Lower lobe of right lung (tissue), 2 donors: ENCODE data around the gene CA10. TPM values are rescaled to one million over a fixed set of nuclear protein-coding genes. Genes with fewer than 3 reads are reported as not detected.

Source experiments
- ATAC-seq, 2 donors: fragments of 200-7000 bp; cut with Tn5 transposase; one replicate each; pipeline ENCODE4 v1.9.1; 2020 to 2022; ENCODE audit warnings: mild to moderate bottlenecking in 2 of 2, moderate library complexity in 2 of 2
- DNase-seq: peaks from one replicate; pipeline ENCODE4 v3.0.0-alpha.2; 2020
- H3K27ac ChIP-seq: fragments of 200-600 bp; one replicate; pipeline ENCODE4 v1.8.0; 2022
- H3K27me3 ChIP-seq: fragments of 200-600 bp; one replicate; pipeline ENCODE4 v1.8.0; 2022; ENCODE audit warnings: low read depth
- H3K36me3 ChIP-seq: fragments of 200-600 bp; one replicate; pipeline ENCODE4 v1.8.0; 2022; ENCODE audit warnings: mild to moderate bottlenecking
- H3K4me1 ChIP-seq: fragments of 200-600 bp; one replicate; pipeline ENCODE4 v1.8.0; 2022
- H3K4me3 ChIP-seq: fragments of 200-600 bp; one replicate; pipeline ENCODE4 v1.8.0; 2022; ENCODE audit warnings: mild to moderate bottlenecking
- H3K9me3 ChIP-seq: fragments of 200-600 bp; one replicate; pipeline ENCODE4 v1.8.0; 2022
- intact Hi-C: fragments of 100-400 bp; cut with DNase I; formaldehyde crosslinking; loops from one replicate; pipeline ENCODE4 v1.11.0; 2022
- total RNA-seq: library from RNA; stranded (reverse); fragmentation: NEBNext Ultra II Directional; extraction: Animal tissue kit (Norgen Biotek cat#: 25700); gene quantifications from one replicate; pipeline ENCODE4 v1.2.1, GENCODE V29; 2021
- TF ChIP-seq, protein P1 (sequence below): fragments of 200-600 bp; IDR thresholded peaks from one replicate; pipeline ENCODE4 v1.8.0; 2022; ENCODE audit warnings: antibody characterized with exemption, mild to moderate bottlenecking
- donor health status: DM: no; HTN: yes; CAD: no; lungs with severe emphysema.

CA10 gene
- total RNA-seq, 1 donor from 2014 or later: not detected

DNA sequence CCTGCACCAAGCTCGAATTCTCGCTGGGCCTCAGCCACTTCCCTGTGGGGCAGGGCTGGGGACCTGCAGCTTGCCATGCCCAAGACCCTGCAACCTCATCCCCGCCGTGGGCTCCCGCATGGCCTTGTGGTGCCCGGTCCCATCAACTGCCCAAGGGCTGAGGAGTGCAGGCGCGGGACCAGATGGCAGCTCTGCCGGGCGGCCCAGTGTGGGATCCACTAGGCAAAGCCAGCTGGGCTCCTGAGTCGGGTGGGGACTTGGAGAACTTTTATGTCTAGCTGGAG, 489.6 kb downstream of the CA10 start:
- H3K27ac ChIP-seq: no peak overlapping the region
- no peak for ATAC-seq
- intact Hi-C loops: no loop called here

DNA sequence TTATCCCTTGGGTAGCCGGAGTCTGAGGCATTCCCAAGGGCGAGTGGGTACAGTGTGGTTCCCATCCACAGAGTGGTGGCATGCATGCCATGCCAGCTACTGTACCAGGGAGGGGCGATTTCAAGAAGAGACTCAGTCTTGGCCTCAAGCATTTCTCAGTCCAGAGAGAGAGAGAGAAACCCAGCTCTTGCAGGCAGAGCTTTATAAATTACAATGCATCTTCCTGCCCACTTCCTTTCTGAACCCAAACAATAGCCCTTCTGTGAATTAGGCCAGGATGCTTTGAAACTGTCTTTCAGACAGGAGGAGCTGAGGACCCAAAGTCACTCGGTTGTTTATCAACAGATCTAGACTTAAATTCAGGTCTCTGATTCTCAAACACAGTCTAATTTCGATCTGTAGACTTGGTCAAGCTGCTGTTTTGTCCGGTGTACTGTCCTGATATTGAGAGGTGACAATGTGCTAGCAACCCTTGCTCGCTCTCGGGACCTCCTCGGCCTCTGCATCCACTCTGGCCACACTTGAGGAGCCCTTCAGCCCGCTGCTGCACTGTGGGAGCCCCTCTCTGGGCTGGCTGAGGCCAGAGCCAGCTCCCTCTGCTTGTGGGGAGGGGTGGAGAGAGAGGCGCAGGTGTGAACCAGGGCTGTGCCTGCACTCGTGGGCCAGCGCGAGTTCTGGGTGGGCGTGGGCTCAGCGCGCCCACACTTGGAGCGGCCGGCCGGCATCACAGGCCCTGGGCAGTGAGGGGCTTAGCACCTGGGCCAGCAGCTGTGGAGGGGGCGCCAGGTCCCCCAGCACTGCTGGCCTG, 490.2 kb downstream of the CA10 start:
- ATAC-seq: no peak
- TF ChIP-seq, protein P1, sequence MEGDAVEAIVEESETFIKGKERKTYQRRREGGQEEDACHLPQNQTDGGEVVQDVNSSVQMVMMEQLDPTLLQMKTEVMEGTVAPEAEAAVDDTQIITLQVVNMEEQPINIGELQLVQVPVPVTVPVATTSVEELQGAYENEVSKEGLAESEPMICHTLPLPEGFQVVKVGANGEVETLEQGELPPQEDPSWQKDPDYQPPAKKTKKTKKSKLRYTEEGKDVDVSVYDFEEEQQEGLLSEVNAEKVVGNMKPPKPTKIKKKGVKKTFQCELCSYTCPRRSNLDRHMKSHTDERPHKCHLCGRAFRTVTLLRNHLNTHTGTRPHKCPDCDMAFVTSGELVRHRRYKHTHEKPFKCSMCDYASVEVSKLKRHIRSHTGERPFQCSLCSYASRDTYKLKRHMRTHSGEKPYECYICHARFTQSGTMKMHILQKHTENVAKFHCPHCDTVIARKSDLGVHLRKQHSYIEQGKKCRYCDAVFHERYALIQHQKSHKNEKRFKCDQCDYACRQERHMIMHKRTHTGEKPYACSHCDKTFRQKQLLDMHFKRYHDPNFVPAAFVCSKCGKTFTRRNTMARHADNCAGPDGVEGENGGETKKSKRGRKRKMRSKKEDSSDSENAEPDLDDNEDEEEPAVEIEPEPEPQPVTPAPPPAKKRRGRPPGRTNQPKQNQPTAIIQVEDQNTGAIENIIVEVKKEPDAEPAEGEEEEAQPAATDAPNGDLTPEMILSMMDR: no peak
- H3K4me3 ChIP-seq: no peak overlapping the region
- H3K27me3 ChIP-seq: no peaks in the 10 kb centered on the region
- no peaks in the 10 kb centered on the region for H3K4me1 ChIP-seq
- no peaks in the 10 kb centered on the region for H3K9me3 ChIP-seq
- no peak for DNase-seq
- intact Hi-C loops: no loop called here
- H3K27ac ChIP-seq: no peak overlapping the region
- H3K36me3 ChIP-seq: no peaks in the 10 kb centered on the region

More for the DNA sequence above, 489.6 kb downstream of the CA10 start:
- no peaks in the 10 kb centered on the region for H3K4me1 ChIP-seq
- H3K9me3 ChIP-seq: no peaks in the 10 kb centered on the region
- no peaks in the 10 kb centered on the region for H3K36me3 ChIP-seq
- no peak for DNase-seq
- TF ChIP-seq, protein P1: no peak
- H3K27me3 ChIP-seq: no peaks in the 10 kb centered on the region
- H3K4me3 ChIP-seq: no peak overlapping the region

DNA sequence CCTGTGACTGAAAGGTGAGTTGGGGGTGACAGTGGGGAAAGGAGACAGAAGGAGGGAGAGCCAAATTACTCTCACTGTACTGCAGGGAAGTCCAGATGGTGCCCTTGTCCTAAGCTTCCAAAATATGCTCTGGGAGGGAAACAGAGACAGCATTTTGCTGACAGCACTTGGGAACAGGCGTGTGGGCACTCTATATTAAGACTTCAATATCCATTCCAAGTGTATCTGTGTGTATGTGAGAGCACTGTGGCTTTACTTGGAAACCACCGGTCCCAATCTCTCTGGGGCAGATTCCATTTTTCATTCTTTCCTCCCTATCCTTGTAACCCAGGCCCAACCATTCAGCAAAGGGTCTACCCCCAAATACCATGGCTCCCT, 490.8 kb downstream of the CA10 start:
- H3K27me3 ChIP-seq: no peaks in the 10 kb centered on the region
- no peak for DNase-seq
- no peak for ATAC-seq
- no peaks in the 10 kb centered on the region for H3K4me1 ChIP-seq
- no peak overlapping the region for H3K27ac ChIP-seq
- H3K36me3 ChIP-seq: no peaks in the 10 kb centered on the region
- TF ChIP-seq, protein P1: no peak
- H3K4me3 ChIP-seq: no peak overlapping the region
- no peaks in the 10 kb centered on the region for H3K9me3 ChIP-seq
- intact Hi-C loops: no loop called here

DNA sequence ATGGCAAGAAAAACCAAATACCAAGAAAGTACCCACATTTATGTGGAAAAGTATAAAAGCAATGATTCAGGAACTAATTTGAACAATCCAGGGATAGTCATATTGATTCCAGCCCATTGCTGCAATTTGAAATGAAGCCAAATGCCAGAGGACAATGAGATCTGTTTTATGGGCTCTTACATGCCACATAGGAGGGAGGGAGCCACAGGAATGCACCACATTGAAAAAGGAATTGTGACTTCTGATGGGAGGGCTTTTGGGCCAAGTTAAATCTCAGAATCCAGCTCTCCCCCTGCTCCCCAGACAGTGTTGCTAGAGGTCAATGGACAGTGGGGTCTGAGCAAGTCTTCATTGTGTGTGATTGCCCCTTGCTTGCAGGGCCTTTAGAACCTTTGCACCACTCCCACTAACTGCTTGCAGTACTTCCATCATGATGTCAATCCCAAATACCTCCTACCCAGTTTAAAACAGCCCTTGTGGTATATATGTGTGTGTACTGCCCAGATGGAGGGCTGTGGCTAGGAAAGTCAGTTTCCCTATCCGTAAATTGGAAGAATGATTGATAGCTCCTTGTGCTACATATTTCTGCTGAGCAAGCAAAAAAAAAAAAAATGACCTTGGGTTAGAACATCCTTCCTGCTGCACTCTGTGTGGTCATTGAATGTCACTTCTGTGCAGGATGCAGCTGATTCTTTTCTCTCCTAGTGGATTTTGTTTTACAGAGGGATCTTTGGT, 491.4 kb downstream of the CA10 start:
- H3K27me3 ChIP-seq: no peaks in the 10 kb centered on the region
- H3K9me3 ChIP-seq: no peaks in the 10 kb centered on the region
- H3K36me3 ChIP-seq: no peaks in the 10 kb centered on the region
- no peak for ATAC-seq
- DNase-seq: no peak
- H3K4me1 ChIP-seq: no peaks in the 10 kb centered on the region
- intact Hi-C loops: no loop called here
- no peak overlapping the region for H3K27ac ChIP-seq
- TF ChIP-seq, protein P1: no peak
- no peak overlapping the region for H3K4me3 ChIP-seq

DNA sequence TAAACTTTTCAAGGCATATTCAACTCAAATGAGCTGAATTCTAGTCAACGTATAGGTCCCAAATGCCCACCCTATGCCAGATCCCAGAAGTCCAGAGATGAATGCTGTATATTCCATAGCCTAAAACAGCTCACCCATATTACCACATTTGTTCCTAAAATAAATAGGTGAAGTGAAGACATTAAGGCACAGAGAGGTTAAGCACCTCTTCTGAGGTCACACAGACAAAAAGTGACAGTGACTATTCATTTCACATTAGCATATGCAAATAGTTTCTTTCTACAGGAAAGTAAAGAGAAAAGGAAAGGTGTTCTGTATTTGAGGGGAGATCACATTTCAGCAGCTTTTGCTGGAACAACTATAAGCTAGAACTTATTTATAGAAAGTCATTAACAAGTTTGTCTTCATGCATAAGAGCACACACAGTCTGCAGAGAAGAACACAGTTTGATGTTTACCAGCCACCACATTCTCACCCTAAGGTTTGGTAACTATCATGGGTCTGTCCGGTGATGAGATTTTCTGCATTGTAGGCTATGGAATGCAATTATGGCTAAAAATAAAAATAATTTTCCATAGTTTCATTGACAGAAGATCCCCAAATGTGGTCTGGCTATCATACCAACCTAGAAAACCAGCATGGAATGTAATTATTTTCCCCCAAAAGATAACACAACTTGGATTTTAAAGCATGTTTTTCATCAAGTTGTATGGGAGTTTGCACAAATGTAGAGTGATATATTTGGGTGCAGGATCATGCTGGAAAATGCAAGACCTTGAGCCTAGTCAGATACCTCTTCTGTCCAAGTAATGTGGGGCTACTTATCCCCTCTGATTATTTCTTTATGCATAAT, 496.1 kb downstream of the CA10 start:
- Histone ChIP-seq H3K36me3 (no peaks in the 10 kb centered on the region), H3K27me3 (no peaks in the 10 kb centered on the region), H3K9me3 (no peaks in the 10 kb centered on the region), H3K4me1 (no peaks in the 10 kb centered on the region), H3K27ac (no peak overlapping the region), H3K4me3 (no peak overlapping the region)
- DNase-seq (no peak), ATAC-seq (no peak)
- TF ChIP-seq, protein P1: no peak
- intact Hi-C loops: no loop called here
